Activated CD8-positive, alpha-beta memory T cell treated with anti-CD3 and anti-CD28 coated beads, Interleukin-2, amount 50 U/mL, for 4 hours (primary cell): ENCODE results near the gene CCDC138.

Source experiments
- DNase-seq: peaks from one replicate; pipeline ENCODE4 v3.0.0-alpha.2; 2020

Gene CCDC138

GRCh38 chr2:108919571-108920373 is 133.2 kb downstream of the CCDC138 start:
- no peak for DNase-seq

GRCh38 chr2:108920686-108921085 is 134.1 kb downstream of the CCDC138 start:
- no peak for DNase-seq

- no peak for DNase-seq
Observed at GRCh38 chr2:108921096-108922030, 134.8 kb downstream of the CCDC138 start.

- no peak for DNase-seq
Observed at GRCh38 chr2:108922141-108922915, 135.8 kb downstream of the CCDC138 start.

- no peak for DNase-seq
Observed at GRCh38 chr2:108923019-108923700, 136.6 kb downstream of the CCDC138 start.

GRCh38 chr2:108923736-108924579 is 137.4 kb downstream of the CCDC138 start:
- DNase-seq: no peak

- DNase-seq: no peak
Observed at GRCh38 chr2:108924580-108925251, 138.1 kb downstream of the CCDC138 start.

- DNase-seq: no peak
Observed at GRCh38 chr2:108925286-108925685, 138.7 kb downstream of the CCDC138 start.

GRCh38 chr2:108925735-108926134 is 139.2 kb downstream of the CCDC138 start:
- no peak for DNase-seq
